SU-DHL-6 (cell line): Measurements from ENCODE around the gene GALNT10.

ENCODE experiments used
- H2AFZ ChIP-seq: fragments of 200-600 bp; sonication (generic); 2 replicates; pipeline ENCODE4 v1.6.1; 2014; ENCODE audit warnings: low read depth, mild to moderate bottlenecking, moderate library complexity, mixed read lengths, antibody characterized with exemption, low read length; ENCODE audit not compliant: severe bottlenecking
- H3F3A ChIP-seq: fragments of 200-600 bp; shearing (Covaris generic); 2 replicates; pipeline ENCODE4 v1.6.0; 2016; ENCODE audit warnings: antibody characterized with exemption, mild to moderate bottlenecking; ENCODE audit not compliant: insufficient read depth
- H3K27ac ChIP-seq: fragments of 200-600 bp; sonication (generic); 2 replicates; pipeline ENCODE4 v1.5.1; 2016; ENCODE audit warnings: low read depth, mild to moderate bottlenecking, low read length, moderate library complexity, mixed read lengths
- H3K27me3 ChIP-seq: fragments of 200-600 bp; sonication (generic), shearing (Covaris generic); 2 replicates; pipeline ENCODE4 v1.6.0; 2014; ENCODE audit warnings: mild to moderate bottlenecking, low read length
- H3K36me3 ChIP-seq: fragments of 200-600 bp; sonication (generic); 2 replicates; pipeline ENCODE4 v1.6.1; 2014; ENCODE audit warnings: mild to moderate bottlenecking, low read length, mixed read lengths
- H3K4me2 ChIP-seq: fragments of 300-600, 200-600 bp; shearing (Covaris generic), sonication (generic); 2 replicates; pipeline ENCODE4 v1.6.0; 2014; ENCODE audit warnings: low read length, low read depth, mild to moderate bottlenecking; ENCODE audit not compliant: poor library complexity, severe bottlenecking
- H3K4me3 ChIP-seq: fragments of 200-600 bp; sonication (generic); 2 replicates; pipeline ENCODE4 v1.5.1; 2014; ENCODE audit warnings: antibody characterized with exemption, low read length, mild to moderate bottlenecking, mixed read lengths; ENCODE audit not compliant: insufficient read depth, poor library complexity, severe bottlenecking
- H3K79me2 ChIP-seq: fragments of 200-600 bp; sonication (generic); 2 replicates; pipeline ENCODE4 v1.6.1; 2014; ENCODE audit warnings: mild to moderate bottlenecking, low read length, moderate library complexity; ENCODE audit not compliant: insufficient read depth
- H3K9ac ChIP-seq: fragments of 200-600 bp; sonication (generic); 2 replicates; pipeline ENCODE4 v1.7.0; 2014; ENCODE audit warnings: mild to moderate bottlenecking, low read length
- H3K9me2 ChIP-seq: fragments of 200-600 bp; sonication (generic); replicated peaks from 2 replicates; pipeline ENCODE4 v1.6.1; 2014; ENCODE audit warnings: low read length; ENCODE audit not compliant: insufficient read depth
- H3K9me3 ChIP-seq: fragments of 200-600 bp; sonication (generic); 2 replicates; pipeline ENCODE4 v1.6.1; 2014; ENCODE audit warnings: low read length, mixed read lengths; ENCODE audit not compliant: insufficient read depth
- H4K20me1 ChIP-seq: fragments of 200-600 bp; sonication (generic); 2 replicates; pipeline ENCODE4 v1.6.1; 2014; ENCODE audit warnings: low read depth, mild to moderate bottlenecking, antibody characterized with exemption, low read length, moderate library complexity, mixed read lengths
- CTCF ChIP-seq: fragments of 200-600 bp; sonication (generic); IDR thresholded peaks from one replicate; pipeline ENCODE4 v1.5.1; 2017; ENCODE audit warnings: antibody characterized with exemption, mild to moderate bottlenecking, low read length, moderate library complexity; ENCODE audit not compliant: insufficient read depth, poor library complexity, severe bottlenecking
- EZH2phosphoT487 ChIP-seq: fragments of 200-600 bp; sonication (generic), shearing (Covaris generic); conservative IDR thresholded peaks from 2 replicates; pipeline ENCODE4 v1.6.1; 2018; ENCODE audit warnings: mild to moderate bottlenecking, antibody characterized with exemption, low read length, moderate library complexity, mixed read lengths

The GALNT10 gene

GRCh38 chr5:154196955-154197652 lies 6.6 kb downstream of the GALNT10 start:
- Histone ChIP-seq H3K9me3 (no peaks in the 10 kb centered on the region), H3K9ac (no peak overlapping the region), H3K27me3 (no peaks in the 10 kb centered on the region), H3K27ac (no peak overlapping the region), H3K36me3 (no peaks in the 10 kb centered on the region), H4K20me1 (no peaks in the 10 kb centered on the region), H3K4me2 (no peak overlapping the region), H3K4me3 (no peak overlapping the region), H3K79me2 (no peaks in the 10 kb centered on the region), H2AFZ (no peak overlapping the region), H3F3A (no peaks in the 10 kb centered on the region), H3K9me2 (no peaks in the 10 kb centered on the region)
- TF ChIP-seq EZH2phosphoT487: no peak
- no peak for TF ChIP-seq CTCF

- no peaks in the 10 kb centered on the region for H3K36me3 ChIP-seq
- TF ChIP-seq EZH2phosphoT487: no peak
- no peak overlapping the region for H3K4me2 ChIP-seq
- no peaks in the 10 kb centered on the region for H3K27me3 ChIP-seq
- no peak overlapping the region for H3K4me3 ChIP-seq
- H2AFZ ChIP-seq: no peak overlapping the region
- no peaks in the 10 kb centered on the region for H3F3A ChIP-seq
- H3K9me2 ChIP-seq: no peaks in the 10 kb centered on the region
- no peaks in the 10 kb centered on the region for H4K20me1 ChIP-seq
- H3K9me3 ChIP-seq: no peaks in the 10 kb centered on the region
- H3K79me2 ChIP-seq: no peaks in the 10 kb centered on the region
- no peak overlapping the region for H3K27ac ChIP-seq
- H3K9ac ChIP-seq: no peak overlapping the region
These were observed 7.4 kb downstream of the GALNT10 start for GRCh38 chr5:154197801-154198491.

GRCh38 chr5:154198611-154199230 lies 8.2 kb downstream of the GALNT10 start:
- no peaks in the 10 kb centered on the region for H3K79me2 ChIP-seq
- no peaks in the 10 kb centered on the region for H3K27me3 ChIP-seq
- H3K4me3 ChIP-seq: no peak overlapping the region
- H3K9me2 ChIP-seq: no peaks in the 10 kb centered on the region
- H3K4me2 ChIP-seq: no peak overlapping the region
- no peak overlapping the region for H3K27ac ChIP-seq
- TF ChIP-seq EZH2phosphoT487 (no peak), CTCF (no peak)
- H3K36me3 ChIP-seq: no peaks in the 10 kb centered on the region
- no peaks in the 10 kb centered on the region for H4K20me1 ChIP-seq
- H3K9me3 ChIP-seq: no peaks in the 10 kb centered on the region
- H3F3A ChIP-seq: no peaks in the 10 kb centered on the region
- H3K9ac ChIP-seq: no peak overlapping the region
- H2AFZ ChIP-seq: no peak overlapping the region
